ENCODE measurements around the gene SLC47A2. TPM values are rescaled to one million over a fixed set of nuclear protein-coding genes. Genes with fewer than 3 reads are reported as not detected.

Gene SLC47A2
- total RNA-seq, 1 donor from 2014 or later, result not detected

DNA sequence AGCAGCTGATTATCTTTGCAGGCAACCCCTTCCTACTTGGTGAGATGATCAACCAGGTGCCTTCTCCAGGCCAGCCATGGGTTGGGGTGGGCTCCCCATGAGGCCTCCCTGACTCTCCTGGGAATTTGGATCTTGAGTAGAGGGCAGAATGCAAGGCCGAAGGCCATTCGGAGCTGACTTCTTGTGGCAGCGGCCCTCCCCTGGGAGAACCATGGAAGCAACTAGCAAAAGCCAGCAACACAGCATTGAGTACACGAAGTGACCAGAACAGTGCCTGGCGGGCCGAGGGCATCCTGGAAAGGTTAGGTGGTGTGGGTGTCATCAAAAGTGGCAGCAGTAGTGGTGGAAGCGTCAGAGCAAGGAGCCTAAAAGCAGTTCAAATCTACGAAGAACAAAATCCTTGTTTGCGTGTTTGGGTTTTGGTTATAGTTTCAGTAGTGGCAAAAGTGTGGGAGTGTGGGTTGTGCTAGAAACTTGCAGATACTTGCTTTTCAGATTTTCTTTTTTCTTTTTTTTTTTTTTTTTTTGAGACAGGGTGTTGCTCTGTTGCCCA, 33.7 kb upstream of the SLC47A2 start:
- intact Hi-C loops (cut with DNase I), result loop anchor here (5.0 to 10.0 kb wide), 2 partner anchors 45 to 103 kb away; partner anchors contain the start of gene ALDH3A2
- DNase-seq (ENCODE audit: missing footprints) (no peak), ATAC-seq (no peak)

DNA sequence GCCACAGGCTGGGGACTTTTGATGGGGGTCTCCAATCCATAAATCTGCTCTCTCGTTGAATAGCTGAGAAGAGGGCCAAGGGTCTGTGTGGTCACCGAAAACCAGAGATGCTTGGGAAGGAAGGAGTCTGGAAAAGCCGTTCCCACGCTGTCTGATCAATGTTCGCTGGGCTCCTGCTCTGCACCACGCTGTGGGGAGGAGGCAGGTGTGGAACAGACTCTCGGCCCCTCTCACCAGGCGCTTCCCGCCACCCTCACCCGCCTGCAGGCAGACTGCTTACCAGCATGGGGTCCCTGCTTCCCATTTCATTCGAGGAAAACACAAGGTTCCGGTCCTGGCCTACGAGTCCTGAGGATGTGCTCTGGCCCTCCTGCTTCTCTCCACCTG, 32.4 kb upstream of the SLC47A2 start:
- intact Hi-C loops (cut with DNase I), result no loop called here
- no peak for DNase-seq (ENCODE audit: missing footprints)
- no peak for ATAC-seq

DNA sequence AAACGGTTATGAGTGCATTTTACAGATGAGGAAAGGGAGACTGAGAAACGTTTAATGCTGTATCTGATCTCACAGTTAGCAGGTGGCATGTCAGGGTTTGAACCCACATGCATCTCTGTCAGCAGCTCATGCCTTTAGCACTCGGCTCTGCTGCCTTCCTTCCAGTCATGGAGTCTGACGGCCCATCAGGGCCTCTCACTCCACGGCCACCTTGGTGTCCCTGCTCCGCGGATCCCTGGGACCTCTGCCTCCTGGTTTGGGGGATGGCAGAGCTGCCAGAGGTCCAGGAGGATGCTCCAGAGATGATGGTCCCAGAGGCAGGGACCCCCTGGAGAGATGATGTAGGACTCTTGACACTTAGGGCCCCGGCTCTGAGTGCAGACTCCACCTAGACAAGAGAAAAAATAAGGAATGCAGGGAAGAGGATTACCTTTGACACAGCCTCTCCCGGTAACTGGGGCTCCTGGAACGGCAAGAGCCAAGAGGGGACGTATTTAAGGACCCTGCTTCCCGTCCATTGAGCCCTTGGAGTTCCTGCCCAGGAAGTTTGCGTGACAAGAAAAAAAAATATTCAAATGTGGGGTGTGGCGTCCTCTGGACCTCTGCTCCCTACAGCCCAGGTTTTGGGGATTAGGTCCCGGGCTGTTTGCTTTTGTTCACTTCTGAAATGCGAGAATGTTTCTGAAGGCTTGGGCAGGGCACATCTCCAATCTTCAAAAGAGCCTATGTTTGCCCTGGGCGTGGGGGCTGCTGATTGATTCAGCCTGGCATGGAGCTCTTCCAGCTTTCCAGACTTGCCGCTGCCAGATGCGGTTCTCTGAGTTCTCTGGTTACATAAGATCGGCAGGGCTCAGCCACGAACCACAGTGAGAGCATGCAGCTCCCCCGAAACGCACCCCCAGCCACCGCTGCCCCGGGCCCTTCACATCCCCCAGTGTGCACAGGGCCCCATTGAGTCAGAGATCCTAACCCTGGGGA, 31.7 kb upstream of the SLC47A2 start, which contains the start of gene ALDH3A1:
ALDH3A1 (minus strand) TSS at position 470 of the 978 bp plus-strand sequence. CDS start 3,169 bp downstream, outside the sequence.
- DNase-seq (ENCODE audit: missing footprints) (no peak), ATAC-seq (no peak)
- intact Hi-C loops (cut with DNase I), result no loop called here

DNA sequence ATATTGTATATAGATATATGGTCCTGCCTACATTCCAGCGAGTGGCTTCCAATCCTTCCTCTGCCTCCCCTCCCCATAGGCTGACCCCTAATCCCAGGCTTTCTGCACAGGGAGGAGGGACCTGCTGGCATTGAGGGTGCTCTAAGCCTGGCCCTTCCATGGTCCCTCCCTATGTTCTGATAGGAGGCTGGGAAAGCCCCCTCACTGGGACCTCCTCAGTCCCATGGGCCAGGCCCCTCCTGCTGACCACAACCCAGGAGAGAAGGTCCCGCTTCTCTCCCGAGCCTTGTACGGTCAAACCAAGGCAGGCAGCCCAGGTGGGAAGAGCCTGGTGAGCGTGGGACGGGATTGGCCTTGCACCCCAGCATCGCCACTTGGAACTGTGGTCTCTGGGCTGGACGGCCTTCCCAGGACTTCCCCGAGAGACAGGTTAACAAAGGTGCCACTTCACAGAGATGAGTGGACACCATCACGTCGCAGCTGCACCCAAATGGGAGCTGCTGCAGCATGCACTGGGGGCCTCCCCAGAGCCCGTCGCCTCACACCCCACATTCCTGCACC, 30.9 kb upstream of the SLC47A2 start:
- intact Hi-C loops (cut with DNase I), result no loop called here

DNA sequence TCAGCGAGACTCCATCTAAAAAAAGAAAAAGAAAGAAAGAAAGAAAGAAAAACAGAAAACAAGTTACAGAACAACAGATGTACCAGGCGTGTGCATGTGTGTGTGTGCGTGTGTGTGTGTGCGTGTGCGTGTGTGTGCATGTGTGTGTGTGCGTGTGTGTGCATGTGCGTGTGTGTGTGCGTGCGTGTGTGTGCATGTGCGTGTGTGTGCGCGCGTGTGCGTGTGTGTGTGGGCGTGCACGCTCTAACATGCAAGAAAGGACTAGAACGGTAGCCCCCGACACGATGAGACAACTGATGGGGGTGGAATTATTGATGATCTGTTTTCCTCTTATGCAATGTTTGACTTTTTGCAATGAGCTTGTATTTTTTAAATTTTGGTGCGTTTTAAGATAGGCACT, 30.1 kb upstream of the SLC47A2 start:
- ATAC-seq (no peak), DNase-seq (ENCODE audit: missing footprints) (peak; percentile 28)
- intact Hi-C loops (cut with DNase I), result no loop called here

More for the DNA sequence above, 30.9 kb upstream of the SLC47A2 start:
- DNase-seq (ENCODE audit: missing footprints), result peak; percentile 53
- ATAC-seq, result no peak

DNA sequence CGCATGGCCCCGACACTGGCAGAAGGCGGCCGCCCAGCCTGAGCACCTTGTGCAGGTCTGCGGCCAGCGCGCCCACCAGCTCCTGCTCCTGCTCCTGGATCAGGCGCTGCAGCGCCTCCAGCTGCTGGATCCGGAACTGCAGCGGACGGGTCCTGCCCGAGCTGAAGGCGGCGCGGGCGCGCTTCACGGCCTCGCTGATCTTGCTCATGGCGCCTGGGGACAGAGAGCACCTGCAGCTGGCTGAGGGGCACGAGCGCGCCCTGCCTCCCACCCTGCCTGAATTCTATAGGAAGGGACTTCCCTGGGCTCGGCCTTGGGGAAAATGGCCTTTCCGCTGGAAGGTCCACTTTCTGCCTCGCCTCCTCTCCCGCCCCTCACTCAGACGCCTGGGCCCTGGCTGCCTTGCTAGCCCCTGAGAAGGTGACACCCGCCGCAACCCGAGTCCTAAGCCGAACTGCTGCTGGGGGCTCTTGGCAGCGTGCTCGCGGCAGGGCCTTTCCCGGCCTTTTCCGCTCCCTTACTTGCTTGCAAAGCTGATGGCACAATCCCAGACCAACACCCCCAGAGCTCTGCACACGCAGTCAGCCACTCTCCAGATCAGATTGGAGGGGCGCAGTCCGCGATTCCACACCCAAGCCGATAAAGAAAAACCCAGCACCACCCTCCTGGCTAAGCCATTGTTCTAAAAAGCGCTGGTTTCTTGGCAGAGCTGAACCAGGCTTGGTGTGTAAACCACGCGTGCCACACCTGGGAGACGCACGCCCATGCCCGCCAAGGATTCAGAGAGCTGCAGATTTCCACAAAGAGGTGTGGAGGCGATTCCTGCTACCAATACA, 28.8 kb upstream of the SLC47A2 start:
- intact Hi-C loops (cut with DNase I), result no loop called here
- ATAC-seq (peak; percentile 90), DNase-seq (ENCODE audit: missing footprints) (peak; percentile 92)

DNA sequence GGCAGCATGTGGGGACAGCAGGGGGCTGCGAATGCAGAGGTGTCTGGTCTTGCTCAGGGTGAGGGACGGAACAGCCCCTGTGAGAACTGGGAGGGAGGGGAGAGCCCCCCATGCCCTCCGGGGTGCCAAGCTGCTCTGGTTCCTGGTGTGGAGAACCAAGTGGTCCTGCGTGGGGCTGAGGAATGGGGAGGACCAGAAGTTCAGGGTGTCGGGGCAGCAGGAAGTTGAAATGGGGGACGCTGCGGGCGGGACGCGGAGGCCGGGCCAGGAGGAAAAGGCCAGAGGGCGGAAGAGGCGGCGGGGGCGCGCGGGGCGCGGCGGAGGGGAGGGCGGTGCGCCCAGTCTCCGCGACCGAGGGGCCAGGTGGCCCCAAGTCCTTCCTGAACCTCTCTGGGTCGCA, 28.1 kb upstream of the SLC47A2 start:
- DNase-seq (ENCODE audit: missing footprints), result no peak
- intact Hi-C loops (cut with DNase I), result no loop called here
- ATAC-seq, result peak; percentile 61

DNA sequence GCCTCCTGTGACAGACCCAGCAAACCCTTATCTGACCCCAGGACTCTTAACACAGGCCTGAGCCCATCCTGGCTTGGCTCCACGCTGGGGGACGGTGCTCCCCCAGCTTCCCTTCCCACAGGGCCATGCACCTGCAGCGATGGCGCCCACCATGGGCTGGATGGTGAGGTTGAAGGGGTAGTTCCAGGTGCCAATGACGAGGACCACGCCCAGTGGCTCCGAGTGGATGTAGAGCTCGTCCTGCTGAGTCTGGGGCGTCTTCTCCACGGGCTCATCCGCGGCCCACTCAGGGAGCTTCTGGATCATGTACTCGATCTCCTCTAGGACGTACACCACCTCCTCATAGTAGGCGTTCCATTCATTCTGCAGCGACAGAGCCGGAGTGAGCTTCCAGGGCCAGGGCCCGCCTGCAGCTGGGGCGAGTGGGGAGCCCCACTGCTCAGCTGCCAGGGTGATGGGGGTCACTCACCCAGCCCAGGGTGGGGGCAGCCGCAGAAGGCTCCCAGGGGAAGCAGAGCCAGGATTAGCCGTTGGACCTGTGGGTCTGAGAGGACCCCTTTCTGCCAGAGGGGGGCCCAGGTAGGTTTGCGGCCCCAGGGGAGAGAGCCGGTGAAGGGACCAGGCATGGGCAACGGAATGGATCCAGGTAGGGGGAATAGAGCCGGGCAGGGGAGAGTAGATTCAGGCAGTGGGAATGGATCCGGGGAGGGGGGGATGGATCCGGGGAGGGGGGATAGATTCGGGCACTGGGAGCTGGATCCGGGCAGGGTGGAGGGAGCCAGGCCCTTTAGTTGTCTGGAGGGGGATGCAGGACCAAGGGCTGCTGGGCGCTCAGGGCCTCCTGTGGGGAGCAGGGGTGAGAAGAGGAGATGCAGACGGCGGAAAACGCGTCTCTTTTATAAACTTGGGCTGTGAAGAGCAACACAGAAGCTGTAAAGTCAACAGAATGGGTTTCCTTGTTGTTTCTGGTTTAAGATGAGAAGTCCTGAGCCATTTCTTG, 27.0 kb upstream of the SLC47A2 start:
- DNase-seq (ENCODE audit: missing footprints) (peak; percentile 65), ATAC-seq (no peak)
- intact Hi-C loops (cut with DNase I), result no loop called here

DNA sequence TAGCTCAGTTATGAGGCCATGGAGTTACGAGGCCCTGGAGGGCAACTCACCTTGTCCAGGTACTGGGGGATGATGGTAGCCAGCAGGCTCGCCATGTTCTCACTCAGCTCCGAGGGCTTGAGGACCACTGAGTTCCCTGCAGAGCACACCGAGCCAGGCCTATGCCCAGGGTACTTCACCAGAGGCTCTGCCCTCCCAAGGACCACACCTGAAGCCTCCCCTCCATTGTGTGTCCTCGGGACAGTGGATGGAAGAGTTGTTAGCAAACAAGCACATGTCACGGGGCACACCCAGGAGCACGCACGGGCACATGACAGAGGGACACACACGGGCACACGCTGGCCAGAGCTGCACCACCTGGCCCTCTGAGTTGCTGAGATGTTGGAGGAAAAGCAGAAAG, 26.1 kb upstream of the SLC47A2 start:
- no peak for ATAC-seq
- intact Hi-C loops (cut with DNase I), result no loop called here
- DNase-seq (ENCODE audit: missing footprints), result peak; percentile 46

DNA sequence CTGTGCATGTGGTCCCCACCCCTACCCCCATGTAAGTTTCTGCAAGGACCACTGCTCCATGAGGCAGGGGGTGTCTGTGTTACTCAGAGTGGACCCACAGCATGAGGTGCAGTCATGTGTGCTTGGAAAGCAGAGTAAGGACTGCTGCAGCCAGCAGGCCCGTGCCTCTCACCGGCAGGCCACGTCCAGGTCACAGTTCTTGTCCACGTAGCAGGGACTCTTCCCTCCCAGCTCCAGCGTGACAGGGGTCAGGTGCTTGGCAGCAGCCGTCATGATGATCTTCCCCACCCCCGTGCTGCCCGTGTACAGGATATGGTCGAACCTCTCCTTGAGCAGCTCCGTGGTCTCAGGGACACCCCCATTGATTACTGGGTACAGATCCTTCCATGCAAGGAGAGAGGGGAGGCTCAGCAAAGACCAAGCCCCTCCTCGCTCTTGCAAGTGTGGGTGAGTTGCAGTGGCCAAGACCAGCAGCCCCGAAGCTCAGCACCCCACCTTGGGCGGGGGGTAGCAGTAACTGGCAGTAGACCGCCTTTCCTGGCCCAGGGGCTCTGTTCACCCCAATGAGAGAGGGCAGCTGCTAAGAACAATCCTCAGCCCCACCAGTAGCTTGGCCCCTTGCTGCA, 25.6 kb upstream of the SLC47A2 start:
- intact Hi-C loops (cut with DNase I), result no loop called here
- no peak for ATAC-seq
- DNase-seq (ENCODE audit: missing footprints), result peak; percentile 44

DNA sequence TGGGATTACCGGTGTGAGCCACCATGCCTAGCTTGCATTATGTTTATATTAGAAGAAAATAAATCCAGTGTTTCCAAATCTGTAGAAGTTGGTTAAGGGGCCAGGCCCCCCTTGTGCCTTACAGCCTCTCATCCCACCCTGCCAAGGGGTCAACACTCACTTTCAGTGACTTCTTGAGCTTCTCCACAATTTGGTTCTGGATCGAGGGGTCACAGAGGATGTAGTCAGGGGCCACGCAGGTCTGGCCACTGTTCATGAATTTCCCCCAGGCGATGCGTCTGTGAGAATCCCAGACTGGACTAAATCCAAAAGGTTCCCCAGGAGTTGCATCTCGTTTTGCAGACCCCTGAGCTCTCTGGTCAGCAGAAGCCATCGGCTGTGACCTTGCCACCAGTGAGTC, 24.5 kb upstream of the SLC47A2 start:
- ATAC-seq, result no peak
- intact Hi-C loops (cut with DNase I), result no loop called here
- DNase-seq (ENCODE audit: missing footprints), result peak; percentile 14

DNA sequence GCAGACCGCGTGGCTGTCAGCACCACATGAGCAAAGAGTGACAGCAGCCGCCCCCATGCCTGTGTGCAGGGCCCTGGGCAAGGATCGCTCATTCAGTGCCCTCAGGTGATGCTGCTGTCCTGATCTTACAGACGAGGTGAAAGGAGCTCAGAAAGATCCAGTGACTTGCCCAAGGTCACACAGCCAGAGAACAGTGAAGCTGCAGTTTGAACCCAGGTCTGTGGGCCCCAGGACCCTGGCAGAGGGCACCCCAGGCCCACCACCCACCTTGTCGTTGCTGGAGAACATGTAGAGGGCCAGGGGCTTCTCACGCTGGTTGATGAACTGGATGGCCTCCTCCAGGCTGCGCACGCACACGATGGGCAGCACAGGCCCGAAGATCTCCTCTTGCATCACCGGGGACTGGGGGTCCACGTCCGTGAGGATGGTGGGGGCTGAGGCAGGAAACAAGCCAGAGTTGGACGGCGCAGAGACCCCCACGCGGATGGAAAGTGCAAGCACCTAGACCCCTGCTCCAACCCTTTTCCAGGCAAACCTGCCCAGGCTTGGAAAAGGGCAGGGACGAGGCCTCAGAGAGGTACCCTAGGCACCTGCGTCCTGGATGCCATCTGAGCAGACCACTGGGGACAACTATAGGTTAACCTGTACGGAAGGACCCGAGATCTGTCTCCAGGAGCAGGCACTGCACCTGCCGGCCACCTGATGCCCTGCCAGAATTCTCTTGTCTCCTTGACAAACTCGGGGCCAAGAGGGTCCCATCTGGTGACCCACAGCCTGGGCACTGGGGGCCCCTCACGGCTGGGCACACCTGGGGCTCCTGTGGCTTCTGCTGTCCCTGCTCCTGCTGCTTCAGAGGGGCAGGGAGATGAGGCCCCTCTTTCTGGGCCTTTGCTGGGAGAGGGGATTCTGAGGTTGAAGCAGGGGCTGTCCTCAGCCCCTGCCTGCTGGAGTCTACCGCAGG, 23.1 kb upstream of the SLC47A2 start:
- intact Hi-C loops (cut with DNase I), result no loop called here
- DNase-seq (ENCODE audit: missing footprints) (peak; percentile 55), ATAC-seq (no peak)

DNA sequence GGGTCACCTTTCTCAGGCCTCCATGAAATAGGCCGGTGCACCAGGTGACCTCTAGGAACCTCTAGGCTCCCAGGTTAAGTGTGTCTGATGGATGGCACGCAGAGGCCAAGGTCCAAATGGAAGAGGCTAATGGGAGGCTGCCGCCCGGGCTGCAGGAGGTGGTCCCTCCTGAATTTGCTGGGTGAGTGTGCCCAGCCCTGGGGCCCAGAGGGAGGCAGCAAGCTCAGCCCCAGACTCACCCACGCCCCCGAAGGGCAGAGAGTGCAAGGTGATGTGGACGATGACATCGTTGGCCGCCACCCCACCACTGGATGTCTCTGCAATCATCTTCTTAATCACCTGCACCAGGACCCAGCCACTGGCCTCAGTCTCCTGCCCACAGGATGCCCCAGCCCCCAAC, 22.4 kb upstream of the SLC47A2 start:
- intact Hi-C loops (cut with DNase I), result no loop called here
- ATAC-seq (no peak), DNase-seq (ENCODE audit: missing footprints) (peak; percentile 35)

DNA sequence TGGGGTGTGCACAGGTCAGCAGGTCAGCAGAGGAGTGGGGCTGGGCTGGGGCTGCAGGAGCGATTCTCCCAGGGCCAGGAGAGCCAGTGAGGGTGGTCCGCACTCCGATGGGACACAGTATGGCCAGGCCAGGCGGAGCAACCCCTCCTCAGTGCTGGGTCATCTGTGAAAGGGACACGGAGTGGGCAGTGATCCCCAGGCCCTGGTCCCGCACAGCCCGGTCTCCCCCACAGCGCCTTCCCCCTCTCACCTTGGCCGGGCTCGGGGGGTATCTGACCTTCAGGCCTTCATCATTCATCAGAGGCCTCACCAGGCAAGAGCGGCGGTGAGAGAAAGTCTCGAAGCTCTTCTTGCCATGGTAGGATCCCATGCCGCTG, 21.7 kb upstream of the SLC47A2 start:
- ATAC-seq, result no peak
- intact Hi-C loops (cut with DNase I), result no loop called here
- DNase-seq (ENCODE audit: missing footprints), result peak; percentile 8

DNA sequence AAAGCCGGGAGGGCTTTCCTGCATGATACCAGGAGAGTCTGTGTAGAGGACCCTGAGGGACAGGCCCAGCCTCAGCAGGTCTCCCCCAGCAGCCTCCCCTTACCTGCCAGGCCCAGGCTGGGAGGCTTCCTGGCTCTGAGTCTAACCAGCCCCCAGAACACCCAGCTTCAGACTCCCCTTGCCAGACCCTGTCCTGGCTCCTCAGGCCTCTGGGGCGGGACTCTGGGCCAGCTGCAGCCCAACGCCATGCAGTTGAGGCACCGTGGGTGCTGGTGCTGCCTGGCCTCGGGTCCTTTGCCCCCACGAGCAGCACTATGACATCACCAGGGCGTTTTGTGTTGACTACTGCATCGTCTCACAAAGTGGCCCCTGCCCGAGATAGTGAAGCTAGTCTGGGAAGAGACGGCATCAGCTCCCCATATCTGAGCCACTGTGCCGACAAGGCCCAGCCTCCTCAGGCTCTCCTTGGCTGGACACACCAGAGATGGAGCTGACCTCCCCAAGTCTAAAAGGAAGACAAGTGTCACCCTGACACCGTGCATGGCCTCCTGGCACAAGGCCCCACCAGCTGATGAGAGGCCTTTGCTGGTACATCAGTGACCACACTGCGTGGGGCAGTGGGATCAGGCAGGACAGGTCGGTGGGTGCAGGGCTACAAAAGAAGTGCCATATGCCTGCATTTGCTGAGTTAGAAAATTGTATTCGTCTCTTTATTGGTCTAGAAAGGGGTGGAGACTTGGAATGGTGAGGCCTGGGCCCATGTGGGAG, 21.1 kb upstream of the SLC47A2 start:
- DNase-seq (ENCODE audit: missing footprints) (peak; percentile 44), ATAC-seq (no peak)
- intact Hi-C loops (cut with DNase I), result no loop called here

DNA sequence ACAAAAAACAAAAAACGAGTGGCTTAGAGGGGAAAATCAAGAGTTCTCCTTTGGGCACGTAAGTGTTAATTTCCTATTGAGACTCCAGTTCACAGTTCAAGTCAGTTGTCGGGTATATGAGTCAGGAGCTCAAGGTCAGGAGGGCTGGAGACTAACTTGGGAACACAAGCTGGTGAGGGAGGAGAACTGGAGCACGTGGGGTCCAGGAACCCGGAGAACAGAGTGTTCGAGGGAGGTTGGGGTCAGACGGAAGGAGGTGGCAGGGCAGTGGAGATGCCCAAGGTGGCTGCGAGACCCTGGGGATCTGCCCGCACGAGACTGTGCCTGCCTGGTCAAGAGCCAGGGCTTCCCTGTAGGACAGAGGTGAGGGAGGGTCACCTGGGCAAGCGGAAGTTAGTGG, 19.7 kb upstream of the SLC47A2 start:
- ATAC-seq (no peak), DNase-seq (ENCODE audit: missing footprints) (no peak)
- intact Hi-C loops (cut with DNase I), result no loop called here

Measured in Right ventricle myocardium inferior (tissue), 1 donor.